Loucy (cell line): ENCODE measurements around the gene CXCL12.

Experiments
- CTCF ChIP-seq: fragments of 200-600 bp; sonication (generic); conservative IDR thresholded peaks from 2 replicates; pipeline ENCODE4 v1.5.1; 2014; ENCODE audit warnings: mild to moderate bottlenecking, antibody characterized with exemption, low read length
- EZH2phosphoT487 ChIP-seq: fragments of 200-600 bp; IDR thresholded peaks from 2 replicates; pipeline ENCODE4 v1.6.1; 2018; ENCODE audit warnings: antibody characterized with exemption, mild to moderate bottlenecking, moderate library complexity, borderline replicate concordance

- TF ChIP-seq CTCF (no peak), EZH2phosphoT487 (no peak)
Observed at GRCh38 chr10:44388641-44389040, 3.7 kb upstream of the CXCL12 start.
